Retinal pigment epithelial cell (primary cell): Measurements from ENCODE around the gene FRMPD2.

Experiments used
- DNase-seq: peaks from one replicate; pipeline ENCODE4 v3.0.0-alpha.2; 2010; ENCODE audit warnings: low read depth
- H3K4me3 ChIP-seq: 2 replicates; pipeline ENCODE4 v1.5.1; 2011; ENCODE audit warnings: mild to moderate bottlenecking, low read length, control low read depth, moderate library complexity
- TF ChIP-seq, protein P1 (sequence below): conservative IDR thresholded peaks from 2 replicates; pipeline ENCODE4 v1.5.1; 2011; ENCODE audit warnings: low read depth, low read length, control low read depth, inconsistent platforms

The FRMPD2 gene

DNA sequence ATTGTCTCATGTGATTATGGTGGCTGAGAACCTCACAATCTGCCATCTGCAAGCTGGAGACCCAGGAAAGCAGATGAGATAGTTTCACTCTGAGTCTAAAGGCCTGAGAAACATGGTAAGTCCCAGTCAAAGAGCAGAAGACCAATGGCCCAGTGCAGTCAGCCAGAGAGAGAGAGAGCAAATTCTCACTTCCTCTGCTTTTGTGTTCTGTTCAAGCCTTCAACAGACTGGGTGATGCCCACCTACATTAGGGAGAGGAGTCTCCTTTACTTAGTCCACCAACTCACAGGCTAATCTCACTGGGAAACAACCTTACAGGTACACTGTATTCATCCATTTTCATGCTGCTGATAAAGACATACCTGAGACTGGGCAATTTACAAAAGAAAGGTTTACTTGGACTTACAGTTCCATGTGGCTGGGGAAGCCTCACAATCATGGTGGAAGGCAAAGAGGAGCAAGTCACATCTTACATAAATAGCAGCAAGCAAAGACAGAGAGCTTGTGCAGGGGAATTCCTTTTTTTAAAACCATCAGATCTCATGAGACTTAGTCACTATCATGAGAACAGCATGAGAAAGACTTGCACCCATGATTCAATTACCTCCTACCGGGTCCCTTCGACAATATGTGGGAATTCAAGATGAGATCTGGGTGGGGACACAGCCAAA lies 4.7 kb upstream of the FRMPD2 start:
- H3K4me3 ChIP-seq: no peak overlapping the region
- TF ChIP-seq, protein P1, sequence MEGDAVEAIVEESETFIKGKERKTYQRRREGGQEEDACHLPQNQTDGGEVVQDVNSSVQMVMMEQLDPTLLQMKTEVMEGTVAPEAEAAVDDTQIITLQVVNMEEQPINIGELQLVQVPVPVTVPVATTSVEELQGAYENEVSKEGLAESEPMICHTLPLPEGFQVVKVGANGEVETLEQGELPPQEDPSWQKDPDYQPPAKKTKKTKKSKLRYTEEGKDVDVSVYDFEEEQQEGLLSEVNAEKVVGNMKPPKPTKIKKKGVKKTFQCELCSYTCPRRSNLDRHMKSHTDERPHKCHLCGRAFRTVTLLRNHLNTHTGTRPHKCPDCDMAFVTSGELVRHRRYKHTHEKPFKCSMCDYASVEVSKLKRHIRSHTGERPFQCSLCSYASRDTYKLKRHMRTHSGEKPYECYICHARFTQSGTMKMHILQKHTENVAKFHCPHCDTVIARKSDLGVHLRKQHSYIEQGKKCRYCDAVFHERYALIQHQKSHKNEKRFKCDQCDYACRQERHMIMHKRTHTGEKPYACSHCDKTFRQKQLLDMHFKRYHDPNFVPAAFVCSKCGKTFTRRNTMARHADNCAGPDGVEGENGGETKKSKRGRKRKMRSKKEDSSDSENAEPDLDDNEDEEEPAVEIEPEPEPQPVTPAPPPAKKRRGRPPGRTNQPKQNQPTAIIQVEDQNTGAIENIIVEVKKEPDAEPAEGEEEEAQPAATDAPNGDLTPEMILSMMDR: no peak
- no peak for DNase-seq

DNA sequence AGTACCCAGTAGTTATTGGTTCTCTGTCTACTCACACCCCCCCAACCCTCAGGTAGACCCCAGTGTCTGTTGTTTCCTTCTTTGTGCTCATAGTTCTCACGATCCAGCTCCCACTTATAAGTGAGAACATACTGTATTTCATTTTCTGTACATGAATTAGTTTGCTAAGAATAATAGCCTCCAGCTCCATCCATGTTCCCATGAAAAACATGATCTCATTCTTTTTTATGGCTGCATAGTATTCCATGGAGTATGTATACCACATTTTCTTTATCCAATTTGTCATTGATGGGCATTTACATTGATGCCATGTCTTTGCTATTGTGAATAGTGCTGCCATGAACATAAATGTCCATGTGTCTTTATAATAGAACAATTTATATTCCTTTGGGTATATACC lies 2.6 kb upstream of the FRMPD2 start:
- no peak overlapping the region for H3K4me3 ChIP-seq
- DNase-seq: no peak
- TF ChIP-seq, protein P1: no peak

DNA sequence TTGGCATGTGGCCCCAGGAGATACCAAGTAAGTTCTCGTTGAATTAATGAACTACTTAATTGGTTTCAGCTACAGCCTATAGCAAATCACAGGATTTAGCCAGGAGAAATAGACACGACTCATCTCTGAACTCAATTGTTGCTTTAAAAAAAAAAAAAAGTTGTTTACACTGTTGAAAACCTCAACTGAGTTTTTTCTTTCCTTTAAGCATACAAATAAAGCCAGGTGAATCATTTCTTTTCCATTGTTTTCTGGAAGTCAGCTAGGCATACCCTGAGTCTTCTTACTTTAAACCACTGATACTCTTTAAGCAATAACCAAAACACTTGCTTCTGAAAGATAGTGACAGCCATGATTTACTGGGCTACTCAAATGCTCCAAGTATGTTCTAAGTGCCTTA lies 755 bp downstream of the FRMPD2 start:
- H3K4me3 ChIP-seq: no peak overlapping the region
- no peak for DNase-seq
- TF ChIP-seq, protein P1: no peak

DNA sequence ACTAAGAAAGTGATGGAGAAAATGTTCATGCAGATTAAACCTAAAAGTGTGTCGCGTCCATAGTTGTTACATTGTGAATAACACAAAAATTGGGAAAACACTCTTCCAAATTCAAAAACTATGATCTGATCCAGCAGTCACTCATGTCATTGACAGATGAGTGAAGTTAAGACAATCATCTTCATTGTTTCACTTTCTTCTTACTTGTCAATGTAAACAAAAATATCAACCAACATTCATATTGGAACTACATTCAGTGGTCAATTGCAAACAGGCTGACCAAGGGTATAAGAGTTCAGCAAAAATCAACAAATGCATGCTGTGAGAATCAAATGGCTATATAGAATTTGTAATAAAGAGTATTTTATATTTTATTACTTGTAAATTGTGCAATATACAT lies 1.8 kb downstream of the FRMPD2 start:
- TF ChIP-seq, protein P1: no peak

DNA sequence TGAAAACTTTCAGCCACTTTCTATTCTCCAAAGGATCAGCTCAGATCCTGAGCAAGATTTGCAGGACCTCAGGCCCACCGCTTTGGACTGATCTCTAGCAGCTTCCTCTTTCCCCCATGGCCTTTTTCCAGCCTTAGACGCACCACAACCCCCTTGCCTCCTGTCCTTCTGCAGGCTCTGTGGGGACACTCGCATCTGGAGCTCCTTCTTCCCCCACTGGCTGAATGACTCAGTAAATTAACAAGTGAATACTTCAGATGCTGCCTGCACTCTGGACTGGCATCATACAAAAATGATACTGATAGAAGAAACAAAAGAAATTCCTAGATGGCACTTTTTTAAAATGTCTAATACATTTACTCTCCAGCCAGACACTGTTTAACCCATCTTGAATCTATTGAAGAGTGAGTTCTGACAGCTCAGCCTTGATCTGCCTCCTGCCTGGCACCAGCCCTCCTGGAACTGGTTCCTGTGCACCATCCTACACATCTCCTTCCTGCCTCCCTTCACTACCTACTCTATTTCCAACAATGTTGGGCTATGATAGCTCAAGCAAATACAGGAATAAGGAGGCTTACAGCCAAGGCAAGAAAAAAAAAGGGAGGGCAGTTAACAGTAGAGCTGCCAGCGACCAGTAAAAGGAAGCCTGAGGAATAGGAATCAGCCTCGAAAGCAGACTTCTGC lies 3.3 kb downstream of the FRMPD2 start:
- TF ChIP-seq, protein P1: no peak
- no peak for DNase-seq
- no peak overlapping the region for H3K4me3 ChIP-seq

More for the DNA sequence above, 1.8 kb downstream of the FRMPD2 start:
- DNase-seq: no peak
- H3K4me3 ChIP-seq: no peak overlapping the region

DNA sequence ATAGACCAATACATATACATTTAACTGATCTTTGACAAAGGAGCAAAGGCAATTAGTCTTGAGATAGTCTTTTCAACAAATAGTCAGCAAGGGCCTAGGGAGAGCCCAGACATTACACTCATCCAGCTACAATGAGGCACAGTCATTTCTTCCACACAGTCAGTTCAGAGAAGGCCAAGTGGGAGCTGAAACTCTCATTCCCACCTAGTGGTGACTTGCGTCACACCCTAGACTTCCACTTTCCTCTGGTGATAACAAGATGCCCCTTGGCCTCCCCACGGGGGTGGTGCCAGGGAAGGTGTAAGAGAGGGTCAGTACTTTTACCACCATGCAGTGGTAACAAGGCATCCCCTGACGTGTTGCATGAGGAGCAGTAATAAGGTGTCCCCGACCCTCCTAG lies 8.0 kb downstream of the FRMPD2 start:
- no peak for DNase-seq
- H3K4me3 ChIP-seq: no peak overlapping the region
- TF ChIP-seq, protein P1: no peak

DNA sequence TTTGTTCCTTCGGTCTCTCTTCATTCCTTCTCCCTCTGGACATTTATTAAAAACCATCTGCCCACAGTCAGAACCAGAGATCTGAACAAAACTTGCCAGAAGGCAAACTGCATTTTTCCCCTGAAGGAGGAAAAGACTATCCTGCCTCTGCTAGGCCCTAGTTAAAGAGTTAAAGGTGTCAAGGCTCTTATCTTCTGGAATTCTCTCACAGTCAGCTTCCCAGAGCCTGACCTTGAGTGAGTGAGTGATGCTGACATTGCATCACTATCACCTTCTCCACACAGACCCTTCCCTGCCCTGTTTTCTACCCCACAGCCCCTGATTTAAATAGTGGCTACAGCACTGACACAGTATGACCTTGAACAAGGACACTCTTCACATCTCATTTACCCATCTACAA lies 16.4 kb downstream of the FRMPD2 start:
- no peak overlapping the region for H3K4me3 ChIP-seq
- no peak for DNase-seq
- TF ChIP-seq, protein P1: no peak
